ENCODE measurements around the gene MAML2.
A peak's percentile ranks its signal among the peaks of the same experiment; 100 is the strongest.

MAML2 gene

DNA sequence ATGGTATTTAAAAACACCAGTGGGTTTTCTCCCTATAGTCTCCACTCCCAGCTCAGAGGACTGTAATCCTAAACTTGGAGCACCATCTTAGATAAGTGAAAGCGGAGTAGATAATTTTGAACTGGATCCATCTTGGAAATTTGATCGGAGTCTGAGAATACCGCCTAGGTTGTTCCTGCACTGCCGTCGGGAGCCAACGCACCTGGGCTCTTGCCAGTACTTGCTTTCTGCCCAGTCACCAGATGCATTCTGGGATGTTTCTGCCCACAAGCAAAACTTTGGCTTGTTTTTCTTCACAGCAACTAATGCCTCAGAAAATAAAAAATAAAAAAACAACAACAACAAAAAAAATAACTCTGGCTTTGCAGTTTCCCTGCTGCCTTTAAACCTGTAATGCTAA, 306.1 kb downstream of the MAML2 start:
- no peak for DNase-seq (ENCODE audit: low spot score)

DNA sequence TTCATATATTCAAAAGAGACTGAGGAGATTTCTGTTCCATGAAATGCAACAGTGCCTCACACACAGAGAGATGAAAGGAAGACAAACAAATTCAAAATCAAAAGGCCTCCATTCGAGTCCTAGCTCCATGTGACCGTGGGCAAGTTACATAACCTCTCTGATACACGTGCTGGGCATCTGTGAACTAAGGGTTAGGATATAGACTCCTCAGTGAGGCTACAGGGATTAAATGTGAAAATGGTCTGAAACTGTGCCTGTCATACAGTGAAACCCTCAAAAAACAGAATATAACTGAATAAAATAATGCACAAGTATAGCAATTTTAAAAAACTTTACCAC, 307.3 kb downstream of the MAML2 start:
- no peak for DNase-seq (ENCODE audit: low spot score)

GRCh38 chr11:96035031-96035739, 307.8 kb downstream of the MAML2 start:
- DNase-seq (ENCODE audit: low spot score) = no peak

DNA sequence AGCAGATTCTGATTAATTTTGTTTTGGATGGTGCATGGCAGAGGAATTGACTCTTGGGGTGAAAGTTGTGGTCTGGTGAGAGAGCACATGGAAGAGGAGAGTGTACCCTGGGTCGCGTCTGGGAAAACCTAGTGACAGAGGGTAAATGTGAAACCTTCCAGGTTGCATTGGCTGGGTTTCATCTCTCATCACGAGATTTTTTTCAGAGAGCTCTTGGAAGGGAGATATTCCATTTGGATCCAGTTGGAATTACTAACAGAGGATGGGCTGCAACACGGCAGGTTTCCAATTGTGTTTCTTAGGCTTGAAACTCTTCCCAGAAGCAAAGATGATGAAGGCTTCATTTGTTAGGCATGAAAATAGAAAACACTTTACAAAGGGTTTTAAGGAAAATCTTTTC, 309.4 kb downstream of the MAML2 start:
- DNase-seq (ENCODE audit: low spot score) = no peak

- no peak for DNase-seq (ENCODE audit: low spot score)
Measured at GRCh38 chr11:96033095-96033494, 309.9 kb downstream of the MAML2 start.

- no peak for DNase-seq (ENCODE audit: low spot score)
Measured at GRCh38 chr11:96028746-96029145, 314.2 kb downstream of the MAML2 start.

DNA sequence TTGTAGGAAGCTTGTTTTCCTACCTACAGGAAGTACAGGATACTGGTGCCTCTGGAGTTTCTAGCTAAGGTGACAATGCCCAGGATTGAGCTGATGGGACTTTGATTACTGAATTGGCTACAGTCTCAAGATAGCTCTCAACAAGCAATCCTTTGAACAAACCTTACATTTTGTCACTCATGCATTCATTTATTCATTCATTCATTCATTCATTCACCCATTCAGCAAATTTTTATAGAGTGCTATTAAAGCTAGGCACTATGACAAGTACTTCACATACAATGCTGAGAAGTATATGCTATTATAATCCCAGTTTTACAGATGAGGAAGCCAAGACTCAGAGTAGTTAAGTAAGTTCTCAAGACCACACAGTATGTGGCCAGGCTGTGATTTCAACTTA, 316.0 kb downstream of the MAML2 start:
- DNase-seq (ENCODE audit: low spot score) = no peak

- no peak for DNase-seq (ENCODE audit: low spot score)
Measured at GRCh38 chr11:96026310-96026709, 316.7 kb downstream of the MAML2 start.

- no peak for DNase-seq (ENCODE audit: low spot score)
Measured at GRCh38 chr11:96024666-96025065, 318.3 kb downstream of the MAML2 start.

DNA sequence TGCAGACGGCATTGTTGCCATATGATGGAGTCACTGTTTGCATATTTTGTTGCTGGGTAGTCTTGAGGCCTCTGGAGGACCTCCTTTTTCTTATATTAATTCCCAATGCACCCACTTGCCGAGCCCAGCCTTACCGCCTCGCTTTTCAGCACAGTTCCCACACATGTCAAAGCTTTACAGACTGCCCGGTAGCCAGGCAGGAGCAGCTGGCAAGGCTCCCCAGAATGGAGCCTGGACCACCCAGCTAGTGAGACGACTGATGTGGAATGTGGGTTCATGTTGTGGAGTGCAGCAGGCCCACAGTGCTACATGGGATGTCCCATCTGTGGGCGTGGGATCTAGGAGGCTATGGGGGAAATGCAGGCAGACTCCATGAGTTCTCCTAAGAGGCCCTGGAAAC, 319.7 kb downstream of the MAML2 start:
- DNase-seq (ENCODE audit: low spot score) = no peak

GRCh38 chr11:96021901-96022650, 320.9 kb downstream of the MAML2 start:
- DNase-seq (ENCODE audit: low spot score) = no peak

DNA sequence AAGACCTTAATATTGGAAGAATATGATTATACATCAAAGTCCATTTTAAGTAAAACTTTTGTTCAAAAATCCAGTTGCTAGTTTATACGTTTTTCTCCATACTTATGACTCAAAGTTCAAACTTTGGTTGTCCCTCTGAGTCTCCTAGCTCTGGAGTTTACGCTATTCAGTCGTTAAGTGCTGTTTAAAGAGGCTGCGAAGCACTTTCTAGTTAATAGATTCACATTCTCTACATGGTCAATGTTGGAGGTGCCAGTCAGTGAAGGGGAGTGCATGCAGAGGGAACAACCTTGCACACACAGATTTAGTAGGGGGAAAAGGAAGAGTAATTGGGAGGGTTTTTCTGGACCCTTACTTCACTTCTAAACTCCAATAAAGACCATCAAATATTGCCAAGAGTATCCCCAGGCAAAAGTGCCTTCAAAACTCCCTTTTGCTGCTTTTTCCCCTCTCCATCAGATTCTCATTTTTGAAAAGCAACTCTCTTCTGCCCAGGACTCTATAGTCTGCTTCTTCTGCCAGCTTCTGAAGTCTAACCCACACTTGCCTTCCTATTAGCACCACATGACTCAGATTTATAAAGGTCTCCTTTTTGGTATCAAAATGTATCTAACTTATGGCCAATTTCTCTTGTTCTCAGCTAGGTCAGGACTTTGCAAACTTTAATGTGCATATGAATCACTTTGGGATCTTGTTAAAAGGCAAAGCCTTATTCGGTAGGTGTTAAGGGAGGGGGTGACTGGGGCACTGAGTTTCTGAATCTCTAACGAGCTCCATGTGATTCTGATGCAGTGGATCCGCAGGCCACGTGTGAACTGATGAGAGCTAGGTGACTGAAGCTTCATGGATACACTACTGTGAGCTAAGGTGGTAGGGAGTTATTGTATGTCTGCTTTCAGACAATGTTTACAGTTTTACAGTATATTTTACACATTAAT, 322.9 kb downstream of the MAML2 start:
- DNase-seq (ENCODE audit: low spot score) = no peak

GRCh38 chr11:96019281-96019680, 323.7 kb downstream of the MAML2 start:
- DNase-seq (ENCODE audit: low spot score) = no peak

DNA sequence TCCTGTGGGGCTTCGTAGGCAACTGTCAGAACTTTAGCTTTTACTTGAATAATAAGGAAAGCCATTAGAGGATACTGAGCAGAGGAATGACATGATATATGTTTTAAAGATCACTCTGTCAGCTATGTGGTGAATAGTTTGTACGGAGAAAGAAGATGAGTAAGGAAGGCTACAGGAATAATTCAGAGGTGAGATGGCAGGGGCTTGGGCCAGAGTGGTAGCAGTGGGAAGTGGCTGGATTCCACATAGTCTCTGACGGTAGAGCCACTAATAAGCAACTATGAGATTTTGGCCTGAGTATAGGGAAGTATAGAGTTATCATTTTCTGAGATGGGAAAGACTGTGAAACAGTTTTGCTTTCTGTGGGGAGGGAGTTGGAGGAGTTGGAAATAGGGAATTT, 325.1 kb downstream of the MAML2 start:
- DNase-seq (ENCODE audit: low spot score) = no peak

DNA sequence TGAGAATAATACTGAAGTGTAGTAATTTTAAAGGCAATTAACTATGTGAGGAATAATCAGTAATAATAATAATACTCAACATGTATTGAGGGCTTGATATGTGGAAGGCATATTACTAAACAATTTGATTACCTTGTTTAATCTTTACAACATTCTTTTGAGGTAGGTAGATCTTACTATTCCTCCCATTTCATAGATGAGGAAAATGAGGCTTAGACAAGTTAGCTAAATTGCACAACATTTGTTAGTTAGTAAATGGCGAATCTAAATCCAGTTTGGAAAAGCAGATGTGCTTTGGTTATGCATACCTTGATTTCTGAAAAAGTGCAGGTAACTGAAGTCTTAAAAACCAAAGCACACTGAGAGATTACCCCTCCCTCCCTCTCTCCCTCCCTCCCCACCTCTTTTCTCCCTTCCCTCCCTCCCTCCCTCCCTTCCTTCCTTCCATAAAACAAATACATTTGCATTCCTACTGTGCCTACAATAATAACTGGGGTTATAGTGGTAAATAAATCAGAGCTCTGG, 326.0 kb downstream of the MAML2 start:
- DNase-seq (ENCODE audit: low spot score) = no peak

DNA sequence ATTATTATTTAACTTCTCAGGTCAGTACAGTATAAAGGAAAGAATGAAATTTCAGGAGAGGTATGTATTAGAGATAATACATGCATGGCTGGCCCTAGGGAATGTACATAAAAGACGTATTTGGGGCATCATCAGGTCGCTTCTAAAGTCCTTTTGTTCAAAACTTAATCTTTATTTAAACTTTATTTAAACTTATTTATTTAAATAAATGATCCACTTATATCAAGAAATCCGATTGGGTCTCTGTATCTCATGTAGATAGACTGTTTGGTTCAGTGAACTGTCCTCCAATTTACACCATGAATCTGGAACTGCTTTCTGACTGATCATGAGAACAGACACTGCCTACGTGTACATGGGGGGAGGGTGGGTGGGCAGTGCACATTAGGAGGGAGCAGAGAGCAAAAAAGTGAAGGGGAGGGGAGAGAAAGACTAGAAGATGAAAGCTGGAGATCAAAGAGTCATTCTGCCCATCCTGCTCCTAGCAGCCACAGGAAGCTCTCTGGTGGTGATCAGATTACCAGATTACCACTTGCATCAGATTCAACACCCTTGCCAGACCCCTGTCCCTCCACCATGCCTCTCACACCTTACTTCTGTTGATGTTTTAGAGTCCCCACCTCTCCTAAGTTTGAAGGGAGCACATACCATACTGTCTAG, 327.0 kb downstream of the MAML2 start:
- peak; percentile 94 for DNase-seq (ENCODE audit: low spot score)

DNA sequence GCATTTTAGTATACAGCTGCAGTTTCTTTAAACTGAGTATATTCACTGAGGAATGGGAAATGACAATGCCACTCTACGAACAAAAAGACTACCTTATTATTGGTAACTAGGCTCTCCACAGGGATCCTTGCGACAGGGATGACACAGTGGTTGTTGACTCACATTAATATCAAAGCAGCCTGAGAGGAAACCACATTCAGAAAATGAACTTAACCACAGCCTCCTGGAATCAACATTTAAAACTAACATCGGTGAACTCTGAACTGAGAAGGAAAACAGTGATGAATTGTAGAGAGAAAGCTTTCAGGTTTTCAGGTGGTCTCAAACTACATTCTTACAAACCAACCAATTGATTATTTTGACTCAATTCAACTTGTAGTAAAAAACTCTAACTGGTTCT, 328.8 kb downstream of the MAML2 start:
- DNase-seq (ENCODE audit: low spot score) = peak; percentile 91

DNA sequence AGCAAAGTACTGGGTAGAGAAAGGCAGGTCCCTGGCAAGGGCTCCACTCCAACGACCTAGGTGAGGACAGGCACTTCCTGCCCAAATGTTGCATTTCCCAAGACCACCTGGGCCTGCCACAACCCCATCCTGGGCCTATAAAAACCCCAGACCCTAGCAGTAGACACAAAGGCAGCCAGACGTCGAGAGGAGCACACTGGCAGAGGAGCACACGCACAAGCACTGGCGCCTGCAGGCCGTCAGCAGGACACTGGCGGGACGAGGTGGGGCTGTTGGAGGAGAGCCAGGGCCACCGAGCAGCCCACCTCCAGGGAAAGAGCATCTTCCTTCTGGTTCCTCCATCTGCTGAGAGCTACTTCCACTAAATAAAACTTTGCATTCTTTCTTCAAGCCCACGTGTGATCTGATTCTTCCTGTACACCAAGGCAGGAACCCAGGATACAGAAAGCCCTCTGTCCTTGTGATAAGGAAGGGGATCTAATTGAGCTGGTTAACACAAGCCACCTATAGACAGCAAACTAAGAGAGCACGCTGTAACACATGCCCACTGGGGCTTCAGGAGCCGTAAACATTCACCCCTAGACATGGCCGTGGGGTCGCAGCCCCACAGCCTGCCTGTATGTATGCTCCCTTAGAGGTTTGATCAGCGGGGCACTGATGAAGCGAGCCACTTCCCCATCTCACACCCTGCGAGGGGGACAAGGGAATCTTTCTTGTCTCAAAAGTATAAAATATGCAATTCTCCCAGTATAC, 329.4 kb downstream of the MAML2 start:
- peak; percentile 33 for DNase-seq (ENCODE audit: low spot score)

DNA sequence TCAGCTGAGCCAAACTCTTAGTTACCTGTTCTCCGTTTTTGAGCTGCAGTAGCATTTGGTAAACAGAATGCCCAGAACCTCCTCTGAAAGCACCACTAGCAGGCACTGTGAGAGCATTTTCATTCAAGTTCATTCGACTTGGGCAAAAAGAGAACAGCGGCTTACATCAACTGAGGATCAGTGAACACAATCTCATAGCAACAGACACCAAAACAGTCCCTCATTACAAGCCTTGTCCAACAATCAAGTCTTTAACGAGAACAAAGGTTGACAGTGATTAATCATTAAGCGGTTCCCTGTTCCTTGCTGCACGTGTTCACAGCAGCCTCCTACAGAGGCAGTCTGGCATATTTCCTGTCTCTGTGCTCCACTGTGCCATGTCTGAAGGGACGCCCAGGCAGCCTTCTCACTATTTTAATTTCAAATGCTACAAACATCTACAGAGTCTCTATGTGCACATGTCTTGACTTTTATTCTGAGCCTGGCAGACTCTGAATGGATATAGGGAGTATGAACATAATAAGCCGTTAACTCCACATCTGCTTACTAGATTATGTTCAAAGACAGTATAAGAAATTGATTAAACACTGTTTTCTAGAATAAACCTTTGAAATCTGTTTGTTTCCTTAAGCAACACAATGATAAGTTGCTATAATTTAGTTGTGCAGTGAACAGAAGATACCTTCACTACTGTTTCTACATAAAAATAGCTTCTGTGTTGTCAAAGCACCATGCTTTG, 330.7 kb downstream of the MAML2 start:
- peak; percentile 97 for DNase-seq (ENCODE audit: low spot score)

GRCh38 chr11:96010683-96011082, 332.3 kb downstream of the MAML2 start:
- DNase-seq (ENCODE audit: low spot score) = no peak

Measured in SW480 (cell line).